HL-60/S4 (cell line): Measurements from ENCODE around the gene DNAAF5.

Experiments used
- in situ Hi-C: fragments of 300-500 bp; cut with MboI; formaldehyde crosslinking; loops from 2 replicates; pipeline ENCODE4 v1.14.3; 2022; ENCODE audit warnings: low sequenced_read_pairs

DNAAF5 gene

DNA sequence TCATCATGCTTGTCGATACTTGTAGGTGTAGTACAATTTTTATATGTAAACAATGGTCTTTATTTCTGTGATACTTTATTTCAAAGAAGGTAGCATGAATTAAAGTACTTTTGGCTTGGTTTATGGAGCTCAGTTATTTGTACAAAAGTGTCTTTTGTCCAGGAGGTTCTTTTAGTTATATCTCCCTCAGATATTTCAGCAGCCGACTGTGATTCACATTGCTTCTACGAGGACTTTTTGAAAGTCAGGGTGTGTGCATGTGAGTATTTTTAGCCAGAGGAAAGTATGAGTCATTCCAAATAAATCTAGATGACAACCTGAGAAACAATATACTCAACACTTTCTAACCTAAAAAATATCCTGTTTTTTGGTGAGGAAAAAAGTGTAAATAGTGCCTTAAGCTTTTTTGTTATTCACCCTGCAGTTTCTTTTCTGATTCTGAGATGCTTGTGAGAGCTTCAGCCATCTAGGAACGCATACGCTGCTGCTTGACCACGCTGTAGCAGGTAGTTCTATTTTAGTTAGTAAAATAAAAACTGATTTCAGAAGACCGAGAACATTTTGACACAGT, 105.2 kb downstream of the DNAAF5 start:
- in situ Hi-C loops, result no loop called here

DNA sequence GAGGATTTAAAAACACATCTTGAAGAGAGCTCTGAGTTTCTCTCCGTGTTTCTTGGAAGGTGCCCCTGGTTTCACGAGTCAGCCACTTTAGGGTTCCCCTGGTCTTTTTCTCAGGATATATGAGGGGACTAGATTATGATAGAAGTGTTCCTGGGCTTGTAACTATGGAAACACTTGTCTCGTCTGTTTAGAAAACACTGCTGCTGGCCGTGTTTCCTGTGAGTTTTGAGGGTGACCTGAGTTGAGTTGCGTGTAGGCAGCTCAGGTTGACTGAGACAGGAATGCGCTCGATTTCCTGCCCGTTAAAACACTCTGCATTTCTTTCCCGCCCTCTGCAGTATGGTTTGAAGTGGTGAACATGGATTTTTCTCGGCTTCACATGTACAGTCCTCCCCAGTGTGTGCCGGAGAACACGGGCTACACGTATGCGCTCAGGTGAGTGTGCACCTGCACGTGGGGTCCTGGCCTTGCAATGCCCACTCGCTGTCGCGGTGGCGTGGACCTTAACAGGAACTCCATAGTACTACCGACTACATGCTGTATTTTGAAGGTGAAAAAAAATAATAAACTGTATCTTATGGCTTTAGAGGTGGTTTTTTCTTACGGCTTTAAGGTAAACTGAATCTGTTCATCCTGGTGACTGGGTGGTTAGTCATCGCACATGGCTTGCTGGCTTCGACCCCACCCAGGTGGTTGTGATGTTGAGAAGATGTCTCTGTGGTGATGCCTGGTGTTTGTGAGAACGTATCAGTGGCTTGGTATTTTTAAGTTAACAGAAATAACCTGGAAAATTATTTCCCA, 105.9 kb downstream of the DNAAF5 start, which contains the start of gene SUN1:
Gene SUN1, plus strand, starts transcription at position 310 of the 801 bp plus-strand sequence. Its CDS starts 49 bp downstream, at position 359.
- in situ Hi-C loops, result no loop called here

DNA sequence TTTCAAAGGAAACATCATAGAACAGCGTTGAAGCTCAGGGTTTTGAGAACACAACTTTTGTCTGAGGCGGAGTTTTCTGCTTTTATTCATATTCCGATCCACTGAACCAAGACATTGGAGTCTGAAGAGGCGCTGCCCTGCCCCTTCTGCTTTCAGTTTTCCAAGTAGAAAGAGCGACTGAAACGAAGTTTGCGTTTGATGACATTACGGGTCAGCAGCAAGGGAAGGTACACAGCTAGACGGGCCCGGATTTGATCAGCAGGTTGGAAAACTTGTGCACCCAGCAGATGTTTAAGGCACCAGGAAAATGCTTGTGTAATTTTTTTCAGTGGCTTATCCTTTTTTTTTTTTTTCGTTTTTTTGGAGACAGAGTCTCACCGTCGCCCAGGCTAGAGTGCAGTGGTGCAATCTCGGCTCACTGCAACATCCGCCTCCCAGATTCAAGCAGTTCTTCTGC, 106.5 kb downstream of the DNAAF5 start:
- in situ Hi-C loops, result no loop called here

DNA sequence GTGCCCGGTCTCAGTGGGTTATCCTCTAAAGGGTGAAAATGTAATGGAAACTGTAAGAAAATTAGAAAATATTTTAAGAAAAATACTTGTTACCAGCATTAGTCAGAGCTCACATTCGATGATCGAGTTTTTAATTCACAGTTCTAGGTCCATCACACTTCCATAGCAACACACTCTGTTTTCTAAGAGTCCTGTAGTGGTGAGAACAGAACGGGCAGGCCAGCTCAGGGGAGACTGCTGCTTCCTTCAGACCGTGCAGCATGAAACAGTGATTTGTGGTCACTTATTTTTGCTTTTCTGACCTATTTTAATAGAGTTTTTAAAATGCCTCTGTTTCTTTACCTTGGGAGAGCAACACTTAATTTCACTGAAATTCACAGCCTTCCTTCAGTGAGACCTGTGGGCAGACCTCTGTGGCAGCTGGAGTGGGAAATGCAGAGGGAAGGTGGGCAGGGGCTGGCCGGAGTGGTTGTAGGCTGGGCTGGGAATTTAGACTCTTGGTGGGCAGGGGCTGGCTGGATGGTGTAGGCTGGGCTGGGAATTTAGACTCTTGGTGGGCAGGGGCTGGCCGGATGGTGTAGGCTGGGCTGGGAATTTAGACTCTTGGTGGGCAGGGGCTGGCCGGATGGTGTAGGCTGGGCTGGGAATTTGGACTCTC, 107.2 kb downstream of the DNAAF5 start:
- in situ Hi-C loops, result no loop called here

DNA sequence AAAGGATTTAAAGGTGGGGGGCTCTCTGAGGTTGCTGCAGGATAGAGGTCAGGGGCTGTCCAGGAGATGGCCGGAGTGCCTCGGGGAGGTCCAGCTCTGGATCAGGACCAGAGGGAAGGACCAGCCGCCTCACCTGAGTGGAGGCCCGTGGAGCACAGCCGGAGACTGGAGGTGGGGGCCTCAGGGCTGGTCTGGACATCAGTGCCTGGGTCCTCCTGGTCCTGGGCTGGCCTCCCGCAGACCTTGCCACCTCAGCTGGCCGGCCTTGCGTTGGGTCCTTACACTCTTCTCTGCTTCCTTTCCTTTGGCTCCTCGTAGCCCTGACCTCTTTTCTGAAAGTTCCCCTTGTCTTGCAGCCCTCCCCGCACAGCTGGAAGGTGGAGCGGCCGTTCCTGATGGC, 107.8 kb downstream of the DNAAF5 start:
- in situ Hi-C loops, result no loop called here

DNA sequence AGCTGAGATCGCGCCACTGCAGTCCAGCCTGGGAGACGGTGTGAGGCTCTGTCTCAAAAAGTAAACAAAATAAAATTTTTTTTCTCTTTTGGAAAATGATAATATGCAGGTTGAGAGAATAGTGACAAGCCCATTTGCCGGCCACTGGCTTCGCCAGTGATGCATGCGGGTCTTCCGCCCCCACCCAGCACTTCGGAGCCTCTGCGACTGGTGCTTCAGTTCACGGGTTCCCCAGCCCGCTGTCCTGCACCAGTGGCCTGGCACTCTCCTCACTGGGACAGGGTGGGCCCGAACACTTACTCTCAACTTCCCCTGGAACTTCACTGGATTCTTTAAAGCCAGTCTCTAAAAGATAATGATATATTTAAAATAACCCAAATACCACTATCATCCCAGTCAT, 108.5 kb downstream of the DNAAF5 start:
- in situ Hi-C loops, result no loop called here

DNA sequence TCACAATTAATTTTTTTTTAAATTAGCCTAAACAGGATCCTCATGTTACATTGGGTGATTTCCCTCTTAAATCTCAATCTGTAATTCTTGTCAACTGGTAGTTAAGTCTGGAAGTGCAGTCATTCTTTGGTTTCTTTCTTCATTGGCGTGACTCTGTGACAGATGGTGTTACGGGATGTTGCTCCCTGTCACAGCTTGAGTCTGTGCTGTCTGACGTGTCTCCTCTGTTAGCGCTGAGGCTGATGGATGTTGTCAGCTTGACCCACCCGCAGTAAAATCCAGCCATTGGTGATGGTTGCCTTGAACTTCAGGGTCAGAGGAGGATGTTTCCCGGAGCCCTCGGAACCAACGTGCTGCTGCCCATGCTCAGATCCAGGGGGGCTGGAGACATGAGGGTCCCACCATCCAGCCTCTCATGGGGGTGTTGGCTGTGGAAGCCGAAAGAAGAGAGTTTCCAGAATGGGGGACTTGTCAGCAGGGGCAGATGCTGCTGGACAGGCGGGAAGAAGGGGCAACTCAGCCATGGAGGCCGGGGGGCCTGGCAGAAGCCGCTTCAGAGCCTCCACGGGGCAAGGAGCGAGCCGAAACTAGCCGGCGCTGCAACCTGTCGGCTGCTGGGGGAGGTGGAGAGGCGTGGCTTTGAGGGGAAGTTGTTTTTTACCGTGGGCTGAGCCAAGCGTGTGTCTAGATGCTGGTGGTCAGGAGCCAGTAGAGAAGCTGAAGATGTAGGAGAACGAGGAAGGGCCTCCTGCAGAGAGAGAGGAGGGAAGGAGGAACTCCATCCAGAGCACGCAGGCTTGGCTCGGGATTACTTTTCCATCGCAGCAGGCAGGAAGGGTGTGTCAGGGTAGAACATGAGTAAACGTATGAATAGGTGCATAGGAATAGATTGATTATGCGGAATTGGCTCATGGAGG, 109.2 kb downstream of the DNAAF5 start:
- in situ Hi-C loops, result no loop called here
